Testis (tissue), 3 donors: ENCODE measurements around the gene SMAD4. TPM values are rescaled to one million over a fixed set of nuclear protein-coding genes. Genes with fewer than 3 reads are reported as not detected.

Source experiments
- DNase-seq: peaks from one replicate; pipeline ENCODE4 v3.0.0-alpha.2; 2019
- H3K27ac ChIP-seq, 2 donors: fragments of 200-600 bp; sonication (generic); one replicate each; pipeline ENCODE4 v1.5.1; 2019
- H3K27me3 ChIP-seq: fragments of 200-600 bp; sonication (generic); one replicate; pipeline ENCODE4 v1.5.1; 2019
- H3K36me3 ChIP-seq: fragments of 200-600 bp; sonication (generic); one replicate; pipeline ENCODE4 v1.5.1; 2017; ENCODE audit warnings: low read depth; ENCODE audit errors: missing control alignments
- H3K4me1 ChIP-seq: fragments of 200-600 bp; sonication (generic); one replicate; pipeline ENCODE4 v1.5.1; 2019
- H3K4me3 ChIP-seq, 2 donors: fragments of 200-600 bp; sonication (generic); one replicate each; pipeline ENCODE4 v1.5.1; 2017 to 2019
- H3K9me3 ChIP-seq: fragments of 200-600 bp; sonication (generic); one replicate; pipeline ENCODE4 v1.5.1; 2017
- CTCF ChIP-seq, 3 experiments: fragments of 450-650 bp in 2 of 3; fragments of 200-600 bp in 1 of 3; sonication (generic) in 1 of 3; IDR thresholded peaks; one replicate each; pipeline ENCODE4 v1.5.1; 2016 to 2019; ENCODE audit warnings: antibody characterized with exemption in 3 of 3, mild to moderate bottlenecking in 2 of 3, moderate library complexity in 1 of 3
- POLR2A ChIP-seq: fragments of 450-650 bp; IDR thresholded peaks from one replicate; pipeline ENCODE4 v1.6.1; 2017; ENCODE audit warnings: antibody characterized with exemption, mild to moderate bottlenecking, moderate library complexity
- WGBS, 2 donors: methylation state at CpG; one replicate each; pipeline ENCODE4 v1.1.5; 2018; 5-methylcytosine and 5-hydroxymethylcytosine counted together
- intact Hi-C: fragments of 100-400 bp; cut with DNase I; formaldehyde crosslinking; loops from one replicate; pipeline ENCODE4 v1.15.1; 2023; ENCODE audit warnings: low total_unique reads
- polyA plus RNA-seq: library from polyadenylated mRNA; stranded (reverse); fragments of 350-450 nt; fragmentation: Illumina TruSeq; extraction: RNeasy Lipid Tissue Mini Kit (QIAGEN cat#74804); gene quantifications from one replicate; pipeline ENCODE4 v1.2.3, GENCODE V29; 2014; ENCODE audit warnings: low read depth, low replicate concordance; ENCODE audit not compliant: insufficient read depth
- total RNA-seq, 2 donors: library from RNA; depleted of rRNA; stranded (reverse); fragments of >200 nt; gene quantifications; one replicate each; pipeline ENCODE4 v1.2.3, GENCODE V29; 2016

SMAD4 gene
- total and polyA plus RNA-seq, 3 donors from 2014 or later: 91.0 to 270 (median 198) TPM

- no peaks in the 10 kb centered on the region for H3K36me3 ChIP-seq
- no peaks in the 10 kb centered on the region for H3K4me1 ChIP-seq
- intact Hi-C loops: no loop called here
- no peaks in the 10 kb centered on the region for H3K27me3 ChIP-seq
- no peak overlapping the region for H3K4me3 ChIP-seq
- DNase-seq: no peak
- H3K27ac ChIP-seq: no peak overlapping the region
- 79 to 95% methylated on average over 10 of the region's 10 CpGs for WGBS, 2 donors
- TF ChIP-seq CTCF (IDR thresholded peaks at IDR 0.05): no peak
- no peak for TF ChIP-seq POLR2A
- H3K9me3 ChIP-seq: no peaks in the 10 kb centered on the region
Measured at GRCh38 chr18:51123481-51123880, 93.5 kb downstream of the SMAD4 start.

- Histone ChIP-seq H3K4me1 (no peaks in the 10 kb centered on the region), H3K27ac (no peak overlapping the region), H3K9me3 (no peaks in the 10 kb centered on the region), H3K27me3 (no peaks in the 10 kb centered on the region), H3K36me3 (no peaks in the 10 kb centered on the region), H3K4me3 (no peak overlapping the region)
- no peak for DNase-seq
- WGBS, 2 donors: 65 to 80% methylated on average over 10 of the region's 10 CpGs
- intact Hi-C loops: no loop called here
- TF ChIP-seq CTCF (IDR thresholded peaks at IDR 0.05): no peak
- no peak for TF ChIP-seq POLR2A
Measured at GRCh38 chr18:51123936-51124486, 94.0 kb downstream of the SMAD4 start.

GRCh38 chr18:51125976-51126375 lies 96.0 kb downstream of the SMAD4 start:
- Histone ChIP-seq H3K36me3 (no peaks in the 10 kb centered on the region), H3K4me3 (no peak overlapping the region), H3K4me1 (no peaks in the 10 kb centered on the region), H3K27ac (no peak overlapping the region), H3K9me3 (no peaks in the 10 kb centered on the region), H3K27me3 (no peaks in the 10 kb centered on the region)
- DNase-seq: no peak
- intact Hi-C loops: no loop called here
- TF ChIP-seq POLR2A: no peak
- no peak for TF ChIP-seq CTCF (IDR thresholded peaks at IDR 0.05)
- 90 to 93% methylated on average over 2 of the region's 2 CpGs for WGBS, 2 donors

GRCh38 chr18:51127664-51128063 lies 97.7 kb downstream of the SMAD4 start:
- DNase-seq: no peak
- no peak overlapping the region for H3K27ac ChIP-seq
- H3K4me3 ChIP-seq: no peak overlapping the region
- no peaks in the 10 kb centered on the region for H3K9me3 ChIP-seq
- no peak for TF ChIP-seq CTCF (IDR thresholded peaks at IDR 0.05)
- TF ChIP-seq POLR2A: no peak
- H3K27me3 ChIP-seq: no peaks in the 10 kb centered on the region
- no peaks in the 10 kb centered on the region for H3K4me1 ChIP-seq
- intact Hi-C loops: no loop called here
- WGBS, 2 donors: 82 to 87% methylated on average over 3 of the region's 3 CpGs
- no peaks in the 10 kb centered on the region for H3K36me3 ChIP-seq

- TF ChIP-seq POLR2A (no peak), CTCF (IDR thresholded peaks at IDR 0.05) (no peak)
- no peaks in the 10 kb centered on the region for H3K9me3 ChIP-seq
- 85 to 88% methylated on average over 4 of the region's 4 CpGs for WGBS, 2 donors
- no peaks in the 10 kb centered on the region for H3K36me3 ChIP-seq
- intact Hi-C loops: no loop called here
- no peak overlapping the region for H3K4me3 ChIP-seq
- H3K4me1 ChIP-seq: no peaks in the 10 kb centered on the region
- no peaks in the 10 kb centered on the region for H3K27me3 ChIP-seq
- no peak for DNase-seq
- no peak overlapping the region for H3K27ac ChIP-seq
Measured at GRCh38 chr18:51128533-51128932, 98.5 kb downstream of the SMAD4 start.
